AG20443 (cell line): Measurements from ENCODE around the gene PARP11.
"Not testable (repeated sequence)": the region's sequence is repeated elsewhere in the genome, so short reads cannot be mapped to it uniquely, and the experiment has no call there.

Experiments
- DNase-seq: peaks from one replicate; pipeline ENCODE4 v3.0.0; 2012; ENCODE audit warnings: low spot score, mixed read lengths

PARP11 gene

GRCh38 chr12:3882896-3883564 lies 9.8 kb upstream of the PARP11 start:
- DNase-seq, result no peak

DNA sequence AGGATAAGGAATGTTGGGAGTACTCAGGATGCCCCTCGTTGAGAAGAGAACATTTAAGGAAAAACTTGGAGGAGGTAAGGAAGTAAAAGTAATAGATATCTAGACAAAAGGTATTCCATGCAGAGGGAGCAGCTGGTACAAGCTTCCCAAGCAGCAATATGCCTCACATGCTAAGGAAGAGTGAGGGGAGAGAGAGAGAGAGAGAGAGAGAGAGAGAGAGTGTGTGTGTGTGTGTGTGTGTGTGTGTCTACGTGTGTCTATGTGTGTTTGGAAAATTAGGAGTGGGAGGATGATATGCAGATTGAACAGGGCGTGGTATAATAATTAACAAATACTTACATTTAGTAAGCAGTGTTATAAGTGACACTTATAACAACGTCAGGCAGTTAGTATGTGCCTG lies 9.2 kb upstream of the PARP11 start:
- no peak for DNase-seq

- no peak for DNase-seq
Observed at GRCh38 chr12:3881281-3881950, 8.2 kb upstream of the PARP11 start.

- no peak for DNase-seq
Observed at GRCh38 chr12:3879846-3880245, 6.6 kb upstream of the PARP11 start.

DNA sequence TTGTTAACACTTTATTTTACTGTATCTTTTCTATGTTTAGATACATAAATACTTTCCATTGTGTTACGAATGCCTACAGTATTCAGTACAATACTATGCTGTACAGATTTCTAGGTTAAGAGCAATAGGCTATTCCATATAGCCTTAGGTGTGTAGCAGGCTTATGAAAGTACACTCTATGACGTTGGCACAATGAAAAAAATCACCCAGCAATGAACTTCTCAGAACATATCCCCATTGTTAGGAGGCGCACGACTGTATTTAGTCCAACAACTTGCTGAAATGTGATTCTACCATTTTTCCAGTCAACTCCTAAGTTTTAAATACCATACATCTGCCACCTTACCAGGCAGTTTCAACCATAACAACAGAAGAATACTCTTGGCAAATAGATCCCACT lies 1.8 kb downstream of the PARP11 start:
- no peak for DNase-seq

- no peak for DNase-seq
Observed at GRCh38 chr12:3869865-3870264, 3.3 kb downstream of the PARP11 start.

DNA sequence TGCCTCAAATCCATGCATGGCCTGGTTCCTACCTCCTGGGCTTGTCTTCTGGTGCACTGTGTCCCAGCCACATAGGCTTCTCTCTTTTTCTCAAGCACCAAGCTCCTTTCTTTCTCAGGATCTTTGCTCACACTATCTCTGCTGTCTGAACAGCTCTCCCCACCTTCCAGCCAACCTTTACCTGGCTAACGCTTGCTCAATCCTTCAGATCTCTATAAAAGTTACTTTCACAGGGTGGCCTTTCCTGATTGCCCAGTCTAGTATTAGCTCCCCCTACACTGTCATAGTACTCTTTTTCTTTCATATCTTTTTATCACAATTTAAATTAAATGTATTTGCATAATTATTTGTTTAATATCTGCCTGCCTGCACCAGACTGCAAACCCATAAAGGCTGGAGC lies 3.8 kb downstream of the PARP11 start:
- no peak for DNase-seq

DNA sequence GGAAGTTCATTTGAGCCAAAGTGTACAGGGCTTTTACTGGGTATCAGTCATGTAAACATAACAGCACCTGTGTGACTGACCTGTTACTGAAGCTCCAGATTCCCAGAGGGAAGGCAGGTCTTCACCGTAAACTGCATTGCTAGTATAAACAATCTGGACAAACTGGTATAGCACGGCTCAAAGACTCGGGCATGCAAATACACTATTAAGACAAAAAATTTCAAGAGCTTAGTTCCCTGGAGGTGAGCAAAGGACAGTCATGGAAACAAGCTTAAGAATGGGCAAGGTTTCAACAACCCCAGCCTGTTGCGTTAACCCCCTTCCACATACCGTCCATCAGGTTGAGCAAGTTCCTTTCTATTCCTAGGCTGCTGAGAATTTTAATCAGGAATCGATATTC lies 9.4 kb downstream of the PARP11 start:
- no peak for DNase-seq

- no peak for DNase-seq
Observed at GRCh38 chr12:3842517-3842916, 30.7 kb downstream of the PARP11 start.

- DNase-seq, result no peak
Observed at GRCh38 chr12:3841783-3842182, 31.4 kb downstream of the PARP11 start.

- DNase-seq, result not testable (repeated sequence)
Observed at GRCh38 chr12:3840833-3841232, 32.4 kb downstream of the PARP11 start.

GRCh38 chr12:3839745-3840144 lies 33.5 kb downstream of the PARP11 start:
- DNase-seq, result not testable (repeated sequence)

- DNase-seq, result not testable (repeated sequence)
Observed at GRCh38 chr12:3838701-3839548, 34.3 kb downstream of the PARP11 start.

DNA sequence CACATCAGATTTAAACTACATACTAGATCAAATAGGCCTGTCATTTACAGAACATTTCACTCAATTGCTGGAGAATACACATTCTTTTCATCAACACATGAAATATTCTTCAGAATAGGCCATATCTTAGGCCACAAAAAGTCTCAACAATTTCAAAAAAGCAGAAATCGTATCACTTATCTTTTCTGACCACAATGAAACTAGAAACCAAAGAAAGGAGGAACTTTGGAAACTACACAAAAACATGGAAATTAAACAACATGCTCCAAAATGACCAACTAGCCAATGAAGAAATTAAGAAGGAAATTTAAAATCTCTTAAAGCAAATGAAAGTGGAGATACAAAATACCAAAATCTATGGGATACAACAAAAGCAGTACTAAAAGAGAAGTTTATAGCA lies 35.1 kb downstream of the PARP11 start:
- no peak for DNase-seq

DNA sequence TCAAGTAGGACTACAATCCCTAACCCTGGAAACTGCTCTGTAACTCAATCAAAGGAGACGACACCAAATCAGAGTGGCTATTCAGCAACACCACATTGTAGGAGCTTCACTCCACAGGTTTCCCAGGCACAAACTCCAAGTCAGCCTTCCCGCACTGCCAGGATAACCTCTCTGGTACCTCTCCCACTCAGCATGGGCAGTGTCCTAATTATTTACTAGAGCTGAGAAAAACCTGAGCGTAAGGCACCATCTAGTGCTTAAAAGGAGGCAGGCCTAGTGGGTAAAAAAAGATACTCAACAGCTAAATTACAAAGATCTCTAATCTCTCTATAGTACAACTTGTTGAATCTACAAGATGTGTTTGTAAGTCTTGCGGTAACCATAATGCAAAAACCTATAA lies 36.1 kb downstream of the PARP11 start:
- DNase-seq, result no peak

- no peak for DNase-seq
Observed at GRCh38 chr12:3836641-3837040, 36.6 kb downstream of the PARP11 start.

GRCh38 chr12:3835914-3836313 lies 37.3 kb downstream of the PARP11 start:
- DNase-seq, result no peak

DNA sequence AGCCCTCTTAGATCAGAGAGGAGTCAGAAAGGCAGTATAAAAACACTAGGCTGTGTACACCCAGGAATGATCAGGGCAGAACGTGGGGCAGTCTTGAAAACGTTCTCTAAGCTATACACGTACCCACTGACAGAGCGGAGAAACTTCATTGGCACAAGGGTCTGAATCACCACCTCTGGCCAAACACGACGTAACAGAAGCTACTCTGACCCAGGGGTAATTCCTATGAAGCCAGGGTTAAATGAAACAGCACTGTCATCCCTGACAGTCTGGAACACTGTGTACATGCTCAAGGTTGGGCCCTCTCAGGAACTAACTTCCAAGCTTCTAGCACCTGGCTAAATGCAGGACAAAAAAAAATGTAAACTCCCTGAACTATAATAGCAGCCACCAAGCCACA lies 38.4 kb downstream of the PARP11 start:
- no peak for DNase-seq

DNA sequence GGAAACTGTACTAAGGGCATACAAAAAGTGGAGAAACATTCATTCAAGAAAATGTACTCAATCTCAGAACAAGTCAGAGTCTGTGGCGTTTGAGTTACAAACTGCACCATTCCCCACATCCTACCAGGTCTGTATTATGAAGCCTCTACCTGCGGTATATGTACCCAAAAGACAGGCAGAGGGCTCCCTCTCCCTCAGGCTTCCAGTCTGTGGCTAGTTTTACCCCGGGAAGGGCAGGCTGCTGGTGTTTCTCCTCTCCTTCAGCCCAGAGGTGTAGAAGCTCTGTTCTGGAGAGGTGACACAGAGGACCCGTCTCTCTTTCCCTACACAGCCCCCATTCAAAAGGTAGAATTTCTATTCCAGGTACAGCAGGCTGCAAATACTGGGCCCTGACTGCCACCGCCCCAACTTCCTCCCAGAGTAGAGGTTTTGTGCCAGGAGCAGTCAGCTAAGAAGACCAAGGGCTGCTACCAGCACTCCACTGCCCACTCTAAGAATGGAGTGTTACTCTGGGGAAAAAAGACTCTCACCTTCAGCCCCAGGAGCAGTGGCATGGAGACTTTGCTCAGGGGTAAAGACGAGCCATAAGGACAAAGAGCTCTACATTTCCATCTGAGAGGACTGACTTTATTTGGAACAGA lies 39.4 kb downstream of the PARP11 start:
- no peak for DNase-seq

GRCh38 chr12:3832738-3833137 lies 40.5 kb downstream of the PARP11 start:
- no peak for DNase-seq

DNA sequence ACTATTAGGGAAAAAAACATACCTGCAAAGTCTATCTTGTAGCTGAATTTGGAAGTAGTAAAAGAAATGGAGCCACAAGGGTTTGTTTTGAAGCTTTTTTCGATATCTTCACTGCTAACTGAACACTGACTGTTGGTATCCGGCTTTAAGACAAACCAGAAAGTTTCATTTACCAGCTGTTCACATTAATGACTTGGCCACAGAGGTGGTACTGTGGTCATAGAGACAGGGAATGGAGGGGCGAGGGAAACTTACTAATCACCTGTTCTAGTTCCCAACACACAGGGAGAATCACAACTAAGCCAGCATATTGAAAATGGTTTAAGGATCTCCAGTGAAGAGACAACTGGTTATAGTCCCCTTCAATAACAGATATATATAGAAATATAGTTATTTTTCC lies 44.3 kb downstream of the PARP11 start:
- no peak for DNase-seq

GRCh38 chr12:3827301-3828000 lies 45.7 kb downstream of the PARP11 start:
- no peak for DNase-seq
